ENCODE data around the gene DDOST.
A peak's percentile ranks its signal among the peaks of the same experiment; 100 is the strongest.

The DDOST gene

DNA sequence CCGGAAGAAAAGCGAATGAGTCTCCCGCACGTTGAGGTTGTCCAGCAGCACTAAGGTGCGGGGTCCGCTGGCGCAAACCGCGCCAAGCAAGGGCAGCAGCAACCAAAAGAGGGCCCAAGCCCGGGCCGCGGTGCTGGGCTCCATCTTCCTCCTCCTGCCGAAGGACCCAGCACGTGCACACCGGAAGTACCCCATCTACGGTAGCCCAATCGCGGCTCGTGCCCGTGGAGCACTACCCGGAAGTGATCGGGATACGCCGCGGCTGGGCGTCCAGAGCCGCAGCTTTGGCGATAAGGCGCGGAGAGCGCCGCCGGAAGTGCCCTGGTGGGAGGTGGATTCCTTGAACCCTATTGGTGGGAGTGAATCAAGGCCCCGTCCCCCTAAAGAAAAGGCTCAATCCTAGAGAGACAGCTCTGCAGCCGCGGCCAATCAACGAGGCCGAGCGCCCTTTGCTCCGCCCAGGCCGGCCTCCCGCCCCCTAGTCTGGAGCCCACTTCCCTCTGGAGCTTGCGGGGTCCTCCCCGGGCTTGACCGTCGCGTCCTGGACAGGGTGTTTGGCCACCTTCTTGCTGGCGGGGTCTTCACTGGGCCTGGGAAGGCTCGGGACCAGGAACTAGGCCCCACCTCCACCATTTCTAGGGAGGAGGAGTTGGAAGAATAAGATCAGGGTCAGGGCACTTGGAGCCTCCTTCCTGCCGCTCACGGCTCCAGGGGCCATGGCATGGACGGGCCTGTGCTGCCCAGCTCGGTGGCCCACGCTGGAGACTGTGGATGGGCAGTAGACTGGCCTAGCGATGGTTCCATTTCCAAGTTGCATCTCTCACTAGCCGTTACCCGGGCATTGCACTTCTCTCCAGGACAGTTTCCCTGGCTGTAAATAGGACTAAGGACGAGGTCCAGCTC, at the start of gene DDOST:
Gene DDOST (minus strand): TSS at position 163 of the 903 bp plus-strand sequence. CDS start 19 bp downstream, at position 144.
- DNase-seq (ENCODE audit: low read depth in 2 of 2): peak; percentile 87 to 91

DNA sequence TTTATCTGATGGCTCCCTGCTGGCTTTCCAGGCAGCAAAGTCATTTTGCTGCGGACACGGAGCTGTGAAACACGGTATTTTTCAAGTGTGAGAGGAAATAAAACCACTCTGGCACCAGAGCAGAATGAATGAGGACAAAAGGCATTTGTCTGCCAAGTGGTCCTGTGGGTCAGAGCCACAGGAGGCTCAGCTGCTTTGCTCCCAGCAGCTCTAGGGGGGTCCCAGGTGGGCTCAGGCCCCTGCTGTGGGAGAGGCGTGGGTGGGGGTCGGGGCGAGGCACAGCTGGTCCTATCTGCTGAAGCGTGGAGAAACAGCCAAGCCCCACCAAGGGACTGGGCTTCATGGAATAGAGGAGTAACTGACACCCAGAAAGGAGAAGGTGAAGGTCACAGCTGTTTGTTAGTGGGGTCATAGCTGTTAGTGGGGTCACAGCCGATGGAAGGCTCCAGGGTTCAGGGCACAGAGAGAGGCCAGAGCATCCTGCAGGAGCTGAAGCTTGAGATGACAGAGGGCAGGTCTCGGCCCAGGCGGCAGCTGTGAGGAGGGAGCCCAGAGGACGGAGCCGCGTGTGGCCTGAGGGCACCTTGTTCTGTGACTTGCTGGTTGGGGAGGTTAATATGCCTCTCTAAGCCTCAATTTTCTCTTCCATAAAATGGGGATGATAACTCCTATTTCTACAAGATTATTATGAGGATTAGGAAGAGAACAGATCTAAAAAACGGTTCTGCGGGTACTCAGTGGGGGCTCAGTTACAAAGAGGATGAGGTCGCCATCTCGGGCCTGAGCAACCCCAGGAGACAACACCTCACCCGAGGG, 49.5 kb upstream of the DDOST start:
- DNase-seq (ENCODE audit: low read depth in 2 of 2): no peak

DNA sequence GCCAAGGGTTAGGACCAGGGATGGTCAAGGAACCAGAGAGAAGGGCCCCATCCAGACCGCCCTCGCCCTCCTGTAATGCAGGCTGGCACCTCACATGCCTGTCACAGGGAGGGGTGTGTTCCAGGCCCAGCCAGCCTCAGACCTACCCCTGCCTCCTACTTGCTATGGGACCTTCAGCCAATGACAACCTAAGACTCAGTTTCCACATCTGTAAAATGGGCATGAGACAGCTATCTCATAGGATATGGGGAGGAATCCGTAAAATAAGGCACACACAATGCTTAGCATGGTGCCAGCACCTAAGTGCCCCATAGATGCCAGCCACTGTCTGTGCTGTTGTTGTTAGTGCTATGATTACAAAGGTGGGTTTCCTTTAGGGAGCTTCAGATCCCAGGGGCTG, 48.7 kb upstream of the DDOST start:
- no peak for DNase-seq (ENCODE audit: low read depth in 2 of 2)

DNA sequence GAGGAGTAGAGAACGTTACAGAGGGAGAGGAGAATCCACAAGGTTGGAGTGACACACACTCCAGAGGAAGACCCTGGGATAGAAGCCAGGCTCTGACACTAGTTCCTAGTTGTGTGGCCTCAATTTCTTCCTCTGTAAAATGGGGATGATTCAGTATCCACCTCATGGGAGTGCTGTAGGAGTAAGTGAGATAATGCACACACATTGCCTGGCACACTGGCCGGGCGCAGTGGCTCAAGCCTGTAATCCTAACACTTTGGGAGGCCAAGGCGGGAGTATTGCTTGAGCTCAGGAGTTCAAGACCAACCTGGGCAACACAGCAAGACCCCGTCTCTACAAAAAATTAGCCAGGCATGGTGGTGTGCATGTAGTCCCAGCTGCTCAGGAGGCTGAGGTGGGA, 47.7 kb upstream of the DDOST start:
- DNase-seq (ENCODE audit: low read depth in 2 of 2): no peak

DNA sequence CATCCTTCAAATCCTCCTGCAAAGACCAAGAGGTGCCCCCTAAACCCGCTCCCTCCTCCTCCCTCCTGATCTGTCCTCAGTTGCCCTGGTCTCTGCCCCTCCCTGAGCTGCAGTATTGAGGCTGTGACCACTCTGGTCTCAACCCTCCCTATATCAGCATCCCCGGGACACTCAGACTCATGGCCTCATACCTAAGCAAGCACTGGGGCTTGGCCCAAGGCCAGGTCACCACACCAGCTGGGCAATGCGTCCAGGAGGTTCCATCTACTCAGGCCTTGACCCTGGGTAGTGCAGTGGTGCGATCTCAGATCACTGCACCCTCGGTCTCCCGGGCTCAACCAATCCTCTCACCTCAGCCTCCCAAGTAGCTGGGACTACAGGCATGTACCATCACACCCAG, 46.9 kb upstream of the DDOST start:
- no peak for DNase-seq (ENCODE audit: low read depth in 2 of 2)

DNA sequence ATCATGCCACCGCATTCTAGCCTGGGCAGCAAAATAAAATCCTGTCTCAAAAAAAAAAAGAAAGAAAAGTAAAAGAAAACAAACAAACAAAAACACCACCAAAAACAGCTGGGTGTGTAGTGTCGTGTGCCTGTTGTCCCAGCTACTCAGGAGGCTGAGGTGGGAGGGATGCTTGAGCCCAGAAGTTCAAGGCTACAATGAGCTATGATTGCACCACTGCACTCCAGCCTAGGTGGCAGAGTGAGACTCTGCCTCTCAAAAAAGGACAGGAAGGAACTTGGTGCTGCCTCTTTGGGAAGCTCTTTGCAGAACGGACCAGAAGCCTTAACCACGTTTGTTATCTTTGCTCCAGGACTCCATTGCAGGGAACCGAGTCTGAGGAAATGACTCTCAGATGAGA, 45.7 kb upstream of the DDOST start:
- DNase-seq (ENCODE audit: low read depth in 2 of 2): no peak

DNA sequence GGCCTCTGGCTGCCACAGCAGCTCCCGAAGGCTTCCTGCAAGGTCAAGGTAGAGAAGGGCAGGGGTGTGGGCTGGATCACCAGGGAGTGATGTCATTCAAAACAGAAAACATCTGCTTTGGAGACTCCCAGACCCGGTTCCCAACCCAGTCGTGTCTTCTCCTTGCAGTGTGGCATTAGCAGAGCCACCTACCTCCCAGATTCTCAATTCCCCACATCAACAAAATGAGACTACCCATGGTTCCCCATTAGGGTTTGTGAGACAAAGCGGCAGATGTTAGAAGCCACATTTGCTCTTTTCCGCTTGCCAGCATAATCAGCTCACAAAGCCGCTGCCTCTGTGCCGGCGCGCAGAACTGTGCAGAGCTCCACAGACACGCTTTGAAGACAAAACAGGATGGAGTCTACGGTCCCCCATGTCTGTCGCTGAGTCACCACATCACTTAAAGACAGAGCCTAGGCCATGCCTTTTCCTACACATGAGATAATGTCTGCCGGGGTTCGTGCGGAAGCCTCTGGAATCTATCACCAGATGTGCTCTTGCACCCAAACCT, 44.1 kb upstream of the DDOST start:
- DNase-seq (ENCODE audit: low read depth in 2 of 2): no peak

DNA sequence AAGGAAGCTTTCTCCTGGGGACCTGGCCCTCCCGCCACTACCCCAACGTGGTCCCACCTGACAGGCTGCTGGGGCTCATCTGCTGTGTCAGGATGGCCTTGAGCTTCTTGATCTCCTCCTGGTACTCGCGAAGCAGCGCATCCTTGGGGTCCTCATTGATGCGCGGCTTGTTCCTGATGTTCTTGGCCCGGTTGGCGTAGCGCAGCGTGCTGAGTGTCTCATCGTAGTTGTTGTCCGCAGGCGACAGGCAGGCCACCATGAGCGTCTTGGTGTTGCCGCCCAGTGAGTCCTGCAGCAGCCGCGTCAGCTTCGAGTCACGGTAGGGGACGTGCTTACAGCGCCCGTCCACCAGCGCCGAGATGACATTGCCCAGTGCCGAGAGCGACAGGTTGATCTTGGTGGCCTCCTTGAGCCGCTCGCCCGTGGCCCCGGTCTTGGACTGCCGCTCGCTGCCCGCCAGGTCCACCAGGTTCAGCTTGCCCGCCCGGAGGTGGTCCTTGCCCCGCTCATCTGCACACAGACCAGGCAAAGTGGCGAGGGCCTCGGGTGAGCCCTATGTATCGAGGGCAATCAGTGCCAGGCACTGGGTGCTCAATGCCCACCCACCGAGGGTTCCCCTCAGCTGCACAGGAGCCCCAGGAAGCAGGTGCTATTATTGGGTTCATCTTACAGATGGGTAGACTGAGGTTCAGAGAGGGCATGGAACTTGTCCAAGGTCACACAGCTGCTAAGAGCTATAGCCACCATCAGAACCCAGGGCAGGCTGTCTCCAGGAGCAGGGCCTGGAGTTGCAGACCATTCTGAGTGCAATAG, 43.4 kb upstream of the DDOST start:
- DNase-seq (ENCODE audit: low read depth in 2 of 2): no peak

DNA sequence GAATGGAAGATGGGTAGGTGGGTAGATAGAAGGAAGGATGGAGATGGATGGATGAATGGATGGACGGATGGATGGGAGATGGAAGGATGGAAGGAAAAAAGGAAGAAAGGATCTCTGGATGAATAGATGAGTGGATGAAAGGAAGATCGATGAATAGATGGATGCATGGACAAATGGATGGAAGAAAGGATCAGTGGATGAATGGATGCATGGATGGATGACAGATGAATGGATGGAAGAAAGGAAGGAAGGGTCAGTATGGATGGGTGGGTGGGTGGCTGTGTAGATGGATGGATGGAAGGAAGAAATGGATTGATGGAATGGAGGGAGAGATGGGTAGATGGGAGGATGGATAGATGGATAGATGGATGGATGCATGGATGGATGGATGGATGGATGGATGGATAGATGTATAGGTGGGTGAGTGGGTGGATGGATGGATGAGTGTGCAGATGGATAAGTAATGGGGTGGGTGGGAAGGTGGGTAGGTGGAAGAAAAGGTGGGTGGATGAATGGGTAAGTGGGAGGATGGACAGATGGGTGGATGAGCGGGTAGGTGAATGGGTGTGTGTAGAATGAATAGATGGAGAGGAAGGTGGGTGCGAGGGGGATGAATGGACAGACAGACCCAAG, 42.1 kb upstream of the DDOST start:
- no peak for DNase-seq (ENCODE audit: low read depth in 2 of 2)

DNA sequence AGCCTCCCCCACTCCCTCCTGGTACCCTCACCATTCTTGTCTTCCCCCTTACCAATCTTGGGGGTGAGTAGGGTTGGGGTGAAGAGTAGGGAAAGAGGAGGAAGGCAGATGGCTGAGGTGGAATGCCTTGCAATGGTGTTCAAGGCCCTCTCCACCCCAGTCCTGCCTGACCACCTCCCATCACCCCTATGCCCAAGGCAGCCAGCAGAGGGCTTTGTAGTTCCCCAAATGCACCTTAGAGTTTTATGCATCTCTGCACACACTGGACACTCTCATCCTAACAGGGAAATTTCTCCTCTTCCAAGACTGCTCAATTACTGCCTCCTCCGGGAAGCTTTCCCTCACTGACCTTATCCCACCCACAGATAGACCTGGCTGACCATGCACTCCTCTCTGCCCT, 41.2 kb upstream of the DDOST start:
- no peak for DNase-seq (ENCODE audit: low read depth in 2 of 2)

DNA sequence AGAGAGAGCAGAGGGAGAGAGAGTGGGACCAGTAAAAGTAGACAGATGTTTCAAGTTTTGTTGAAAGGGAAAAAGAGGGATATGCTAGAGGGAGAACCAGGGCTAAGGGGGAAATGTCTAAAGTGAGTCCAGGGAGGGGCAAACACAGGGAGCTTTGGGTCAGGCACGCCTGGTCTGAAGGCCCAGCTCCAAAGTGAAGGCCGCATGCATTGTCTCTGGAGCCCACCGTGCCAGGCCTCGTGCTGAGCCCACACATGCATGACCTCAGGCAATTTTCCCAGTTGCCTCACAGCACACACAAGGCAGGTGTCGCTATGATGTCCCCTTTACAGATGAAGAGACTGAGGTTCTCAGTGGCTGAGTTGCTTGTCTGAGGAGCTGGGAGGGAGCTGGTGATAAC, 40.7 kb upstream of the DDOST start:
- no peak for DNase-seq (ENCODE audit: low read depth in 2 of 2)

DNA sequence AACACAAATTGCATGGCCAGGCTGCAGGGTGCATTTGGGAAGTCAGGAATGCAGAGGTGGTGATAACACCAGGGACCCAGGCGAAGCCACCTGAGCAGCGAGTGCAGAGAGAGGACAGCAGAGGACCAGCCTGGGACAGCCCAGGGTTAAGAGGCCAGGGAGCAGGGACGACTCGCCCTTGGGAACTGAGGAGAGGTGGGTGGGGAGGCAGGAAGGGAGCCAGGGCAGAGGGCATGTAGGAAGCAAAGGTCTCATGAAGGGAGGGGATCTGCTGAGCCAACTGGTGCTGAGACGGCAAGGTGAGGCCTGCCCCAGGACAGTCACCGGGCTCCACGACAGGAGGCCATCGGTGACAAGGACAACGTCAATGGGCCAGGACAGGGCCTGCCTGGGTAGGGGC, 40.3 kb upstream of the DDOST start:
- DNase-seq (ENCODE audit: low read depth in 2 of 2): no peak

DNA sequence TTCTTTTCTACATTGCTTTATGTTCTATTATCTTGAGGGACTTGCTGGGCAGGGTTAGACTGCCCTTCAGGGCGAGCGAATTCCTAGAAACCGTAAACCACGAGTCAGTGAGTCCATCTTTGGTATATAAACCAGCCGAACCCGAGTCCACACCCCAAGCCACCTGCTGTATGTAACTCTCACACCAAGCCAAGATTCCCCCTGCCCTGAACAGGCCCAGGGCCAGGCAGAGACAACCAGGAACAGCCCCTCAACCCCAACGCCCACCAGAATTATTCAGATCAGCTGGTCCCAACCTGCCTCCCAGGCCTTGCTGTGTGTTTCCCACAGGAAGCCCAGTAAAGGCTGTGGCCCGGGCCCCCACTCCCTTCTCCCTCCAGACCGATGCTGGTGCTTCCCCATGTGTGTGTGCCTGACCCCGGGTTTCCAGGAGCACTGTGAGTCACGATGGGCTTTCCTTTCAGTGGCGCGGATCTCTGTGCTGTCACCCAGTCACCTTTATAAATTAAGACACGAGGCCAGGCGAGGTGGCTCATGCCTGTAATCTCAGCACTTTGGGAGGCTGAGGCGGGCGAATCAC, 39.6 kb upstream of the DDOST start:
- no peak for DNase-seq (ENCODE audit: low read depth in 2 of 2)

DNA sequence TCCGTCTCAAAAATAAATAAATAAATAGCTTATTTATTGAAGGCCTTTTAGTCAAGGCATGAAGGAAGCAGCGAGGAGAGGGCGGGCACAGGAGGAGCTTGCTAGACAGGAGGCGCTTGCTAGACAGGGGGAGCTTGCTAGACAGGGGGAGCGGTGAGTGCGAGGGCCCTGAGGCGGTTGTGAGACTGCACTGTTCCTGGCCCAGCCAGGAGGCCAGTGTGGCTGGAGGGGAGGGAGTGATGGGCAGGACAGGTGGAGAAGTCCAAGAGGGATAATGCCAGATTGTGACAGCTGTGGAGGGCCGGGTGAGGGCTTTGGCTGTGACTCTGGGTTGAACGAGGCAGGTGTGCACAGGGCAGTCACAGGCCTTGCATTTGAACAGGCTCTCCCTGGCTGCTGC, 38.4 kb upstream of the DDOST start:
- no peak for DNase-seq (ENCODE audit: low read depth in 2 of 2)

DNA sequence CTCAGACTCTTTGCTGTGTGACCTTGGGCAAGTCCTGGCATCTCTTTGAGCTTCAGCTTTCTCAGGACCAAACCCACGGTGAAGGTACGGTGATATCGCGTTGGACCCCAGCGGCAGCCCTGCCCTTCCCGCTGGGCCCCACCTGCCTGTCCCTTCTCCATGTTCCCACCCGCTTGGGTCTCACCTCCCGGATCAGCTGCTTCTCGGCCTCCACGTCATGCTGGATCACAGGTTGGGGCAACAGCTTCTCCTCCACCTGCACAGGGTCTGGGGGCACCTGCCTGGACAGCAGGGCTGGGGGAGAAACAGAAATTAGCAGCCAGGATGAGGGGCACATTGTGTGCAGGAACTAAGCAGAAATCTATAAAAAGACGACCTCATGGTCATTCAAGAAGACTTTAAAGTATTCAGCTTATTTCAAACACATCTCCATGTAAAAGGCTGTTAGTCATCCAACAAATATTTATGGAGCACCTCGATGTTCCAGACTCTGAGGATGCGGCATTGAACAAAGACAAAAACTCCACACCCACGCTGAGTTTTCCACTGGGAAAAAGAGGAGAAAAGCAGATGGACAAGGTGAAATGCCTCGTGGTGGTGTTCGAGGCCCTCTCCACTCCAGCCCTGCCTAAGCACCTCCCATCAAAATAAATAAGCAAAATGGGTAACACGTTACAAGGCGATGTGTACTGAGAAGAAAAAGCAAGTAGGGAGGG, 37.2 kb upstream of the DDOST start:
- no peak for DNase-seq (ENCODE audit: low read depth in 2 of 2)

DNA sequence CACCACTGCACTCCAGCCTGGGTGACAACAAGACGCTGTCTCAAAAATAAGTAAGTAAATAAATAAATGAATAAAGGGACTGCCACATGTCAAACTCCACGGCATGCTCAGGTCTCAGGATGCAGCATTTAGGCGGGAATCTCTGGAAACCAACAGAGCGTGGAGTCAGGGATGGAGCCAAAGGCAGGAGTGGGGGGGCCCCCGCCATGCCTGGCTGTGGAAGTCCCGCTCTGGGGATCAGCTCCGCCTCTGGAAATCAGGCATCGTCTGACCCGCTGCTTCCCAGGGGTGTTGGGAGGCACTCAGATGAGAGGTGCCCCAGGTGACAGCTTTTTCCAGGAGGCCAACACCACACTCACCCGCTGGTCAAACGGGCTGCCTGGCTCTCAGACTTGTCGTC, 36.4 kb upstream of the DDOST start:
- DNase-seq (ENCODE audit: low read depth in 2 of 2): no peak

DNA sequence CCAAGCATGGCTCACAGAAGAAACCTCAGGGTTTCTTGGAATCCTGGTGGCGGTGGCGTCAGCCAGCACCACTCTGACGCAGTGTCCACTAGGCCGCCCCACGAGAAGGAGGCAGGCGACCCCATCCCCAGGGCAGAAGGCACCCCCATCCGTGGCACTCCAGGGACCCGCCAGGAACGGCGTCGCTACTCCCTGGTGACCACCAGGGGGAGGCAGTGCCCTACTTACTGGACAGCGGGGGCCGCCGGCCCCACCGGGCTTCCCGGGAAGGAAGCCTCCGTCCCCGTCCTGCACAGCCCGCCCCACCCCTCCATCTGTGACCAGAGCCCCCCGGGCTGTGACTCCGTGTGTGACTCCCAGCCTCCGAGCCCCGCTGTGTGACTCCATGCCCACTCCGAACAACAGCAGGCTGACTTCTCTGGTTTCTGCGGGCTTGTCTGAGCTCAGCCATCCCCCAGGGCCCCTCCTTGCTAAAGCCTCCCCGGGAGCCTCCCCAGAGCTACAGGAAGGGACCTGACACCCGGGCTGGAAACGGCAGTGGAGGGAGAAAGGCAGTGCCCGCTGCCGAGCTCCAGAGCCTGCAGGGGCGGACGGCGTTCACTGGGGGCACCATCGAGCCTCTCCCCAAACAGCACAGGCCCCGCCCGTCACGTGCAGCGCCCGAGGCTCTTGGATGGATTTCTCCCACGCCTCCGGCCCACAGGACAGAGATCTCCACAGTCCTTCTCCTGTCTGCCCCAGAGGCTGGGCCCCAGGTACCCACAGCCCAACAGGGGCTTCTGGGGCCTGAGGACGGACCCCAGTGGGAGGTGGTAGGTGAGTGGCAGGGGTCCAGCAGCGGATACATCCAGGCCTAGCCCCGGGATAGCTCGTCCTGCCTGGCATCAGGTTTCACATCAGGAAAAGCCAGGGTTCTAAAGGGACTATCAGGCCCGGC, 35.5 kb upstream of the DDOST start:
- DNase-seq (ENCODE audit: low read depth in 2 of 2): peak; percentile 37 to 54

DNA sequence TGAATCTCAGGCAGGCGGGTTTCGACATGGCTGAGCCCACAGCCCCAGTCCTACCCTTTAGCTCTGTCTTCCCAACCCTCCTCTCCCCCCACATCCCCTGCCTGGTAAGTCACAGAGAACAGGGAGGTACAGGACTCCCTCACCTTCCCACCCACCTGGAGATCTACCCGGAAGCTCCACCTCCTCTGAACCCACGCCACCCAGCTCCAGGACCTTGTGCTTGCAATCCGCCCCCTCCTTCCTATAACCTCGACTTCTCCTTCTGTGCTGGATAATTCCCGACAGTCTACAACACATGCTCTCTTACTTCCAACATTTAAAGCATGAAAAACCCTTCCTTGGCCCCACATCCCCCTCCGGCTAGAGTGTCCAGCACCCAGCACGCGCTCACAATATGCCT, 34.3 kb upstream of the DDOST start:
- no peak for DNase-seq (ENCODE audit: low read depth in 2 of 2)

DNA sequence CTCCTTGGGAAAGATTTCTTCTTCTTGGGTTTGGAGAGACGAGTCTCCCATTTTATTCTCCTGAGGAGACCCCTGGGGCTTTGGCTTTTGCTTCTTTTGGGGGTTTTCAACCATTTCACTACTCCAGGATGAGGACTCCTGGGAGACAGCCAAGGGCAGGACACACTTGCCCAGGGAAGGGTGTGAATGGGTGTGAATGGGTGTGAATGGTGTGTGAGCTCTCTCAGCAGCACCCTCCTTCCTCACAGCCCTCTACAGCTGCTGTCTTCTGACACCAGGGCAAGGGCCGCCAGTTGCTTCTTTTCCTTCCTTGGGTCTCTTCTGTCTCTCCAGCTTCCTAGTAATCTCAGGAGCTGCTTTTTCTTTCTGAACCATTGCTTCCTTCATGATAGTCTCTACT, 32.5 kb upstream of the DDOST start:
- no peak for DNase-seq (ENCODE audit: low read depth in 2 of 2)

Measured in activated CD8-positive, alpha-beta memory T cell treated with anti-CD3 and anti-CD28 coated beads for 4 hours (primary cell).